Stimulated activated CD8-positive, alpha-beta memory T cell treated with anti-CD3 and anti-CD28 coated beads, Interleukin-12 subunit alpha, Interleukin-12 subunit beta, amount 100 ng/mL, for 24 hours (primary cell): Measurements from ENCODE around the gene NTN1.
"Not testable (repeated sequence)": the region's sequence is repeated elsewhere in the genome, so short reads cannot be mapped to it uniquely, and the experiment has no call there.

Source experiments
- DNase-seq: peaks from one replicate; pipeline ENCODE4 v3.0.0-alpha.2; 2020; ENCODE audit errors: extremely low read depth

The NTN1 gene

DNA sequence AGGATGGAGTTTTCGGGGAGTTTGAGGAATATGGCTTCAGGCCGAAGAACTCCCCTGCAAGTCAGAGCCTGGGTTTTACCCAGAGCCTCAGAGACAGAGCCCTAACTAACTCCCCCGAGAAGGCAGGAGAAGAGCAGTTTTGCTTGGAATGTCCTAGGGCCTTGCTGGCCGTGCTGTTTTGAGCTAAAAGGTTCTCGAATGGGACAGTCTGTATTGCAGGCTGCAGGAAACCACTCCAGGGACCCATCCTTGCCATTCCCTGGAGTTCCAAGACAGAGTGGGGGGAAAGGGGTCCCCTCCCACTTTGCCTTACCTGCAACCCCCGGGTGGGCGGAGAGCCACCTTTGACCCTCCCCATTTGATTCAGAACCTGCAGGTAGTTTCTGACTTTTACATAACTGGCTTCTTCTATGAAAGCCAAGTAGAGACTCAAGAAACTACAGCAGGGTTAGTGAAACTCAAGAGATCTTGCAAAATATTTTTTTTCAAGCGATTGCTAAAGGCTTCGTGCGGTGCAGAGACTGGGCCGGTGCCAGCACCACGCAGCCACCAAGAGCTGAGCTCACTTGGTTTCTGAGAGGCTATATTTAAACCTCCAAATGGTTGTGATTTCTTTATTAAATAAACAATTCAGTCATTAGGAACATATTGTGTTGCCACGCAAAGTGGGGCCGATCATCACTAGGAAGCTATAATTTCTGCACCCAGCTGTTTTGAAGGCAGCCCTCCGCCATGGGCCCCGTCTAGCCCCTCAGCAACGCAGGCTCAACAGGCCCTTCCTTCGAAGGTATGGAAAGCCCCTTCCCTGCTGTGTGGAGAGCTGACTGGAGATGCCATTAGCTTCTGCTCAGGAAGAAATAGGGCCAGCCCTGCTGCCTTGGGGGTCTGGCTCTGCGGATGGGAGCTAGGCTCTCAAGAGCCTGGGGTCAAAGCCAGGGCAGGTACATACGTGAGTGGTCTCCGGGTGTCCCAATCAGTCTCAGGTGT is 223.0 kb downstream of the NTN1 start:
- no peak for DNase-seq

DNA sequence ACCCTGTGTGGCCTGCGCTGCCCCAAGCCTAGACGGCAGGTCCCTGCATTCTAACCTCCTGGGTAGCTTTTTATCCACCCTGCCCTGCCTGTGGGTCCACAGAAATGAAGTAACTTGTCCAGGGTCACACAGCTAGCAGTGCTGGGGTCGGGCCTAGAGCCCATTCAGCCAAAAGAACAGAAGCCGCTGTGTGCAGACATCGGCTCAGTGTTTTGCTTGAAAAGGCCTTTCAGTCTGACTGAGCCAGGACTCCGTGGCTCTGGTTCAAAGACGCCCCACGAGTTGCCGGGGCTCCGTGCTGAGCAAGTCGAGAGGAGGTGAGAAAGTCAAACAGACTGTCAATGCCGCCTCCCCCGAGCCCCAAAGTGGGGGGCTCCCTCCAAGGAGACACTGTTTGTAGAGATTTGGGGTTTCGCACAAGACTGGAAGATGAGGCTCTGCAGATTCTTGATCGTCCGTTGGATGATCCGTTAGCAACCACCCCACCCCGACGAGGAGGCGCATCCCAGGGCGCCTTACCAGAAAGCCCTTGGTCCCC is 226.2 kb downstream of the NTN1 start:
- DNase-seq, result no peak

DNA sequence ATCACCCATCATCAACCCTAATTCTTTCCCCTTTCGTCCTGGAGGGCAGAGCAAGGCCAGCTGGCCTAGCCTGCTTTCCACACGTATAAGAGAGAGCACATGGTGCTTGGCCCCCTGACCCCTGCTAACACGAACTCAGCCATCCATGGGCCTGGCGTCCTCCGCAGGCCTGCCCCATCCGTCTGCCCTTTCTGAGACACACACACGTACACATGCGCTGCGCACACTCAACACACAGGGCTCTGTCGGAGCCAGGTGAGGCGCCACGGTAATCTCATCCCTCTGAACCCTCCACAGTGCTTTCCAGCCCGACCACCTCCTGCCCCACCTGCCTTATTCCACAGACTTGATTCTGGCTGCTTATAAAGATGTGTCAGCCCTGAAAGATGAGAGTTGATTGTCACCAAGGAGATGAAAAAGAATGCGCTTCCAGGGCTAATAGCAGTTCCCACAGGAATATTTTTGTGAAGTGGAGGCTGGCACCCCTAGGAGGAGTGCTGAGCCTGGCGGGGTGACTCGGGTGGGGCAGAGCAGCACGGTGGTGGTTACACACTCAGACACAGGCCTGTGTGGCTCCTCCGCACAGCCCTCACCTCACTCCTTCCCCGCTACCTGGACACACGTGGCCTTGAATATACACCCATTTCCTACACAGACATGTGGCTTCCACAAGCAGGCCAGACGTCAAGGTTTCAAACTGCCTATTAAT is 228.1 kb downstream of the NTN1 start:
- no peak for DNase-seq

DNA sequence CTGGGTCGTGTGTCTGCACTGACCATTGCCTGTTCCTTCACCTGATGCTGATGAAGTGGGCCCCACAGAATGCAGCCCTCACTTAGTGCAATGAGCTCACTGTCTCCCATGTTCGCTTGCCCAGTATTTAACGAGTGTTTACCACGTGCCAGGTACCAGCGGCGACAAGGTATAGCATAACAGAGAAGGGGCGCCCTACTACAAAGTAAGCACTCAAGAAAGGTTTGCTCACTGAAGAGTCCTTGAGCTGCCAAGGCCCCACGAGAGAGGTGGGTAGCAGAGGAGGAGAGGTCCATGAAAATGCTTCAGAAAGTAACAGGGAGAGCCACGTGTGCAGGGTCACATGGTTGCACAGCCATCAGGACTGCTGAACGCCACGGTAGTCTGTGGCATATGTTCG is 230.0 kb downstream of the NTN1 start:
- no peak for DNase-seq

DNA sequence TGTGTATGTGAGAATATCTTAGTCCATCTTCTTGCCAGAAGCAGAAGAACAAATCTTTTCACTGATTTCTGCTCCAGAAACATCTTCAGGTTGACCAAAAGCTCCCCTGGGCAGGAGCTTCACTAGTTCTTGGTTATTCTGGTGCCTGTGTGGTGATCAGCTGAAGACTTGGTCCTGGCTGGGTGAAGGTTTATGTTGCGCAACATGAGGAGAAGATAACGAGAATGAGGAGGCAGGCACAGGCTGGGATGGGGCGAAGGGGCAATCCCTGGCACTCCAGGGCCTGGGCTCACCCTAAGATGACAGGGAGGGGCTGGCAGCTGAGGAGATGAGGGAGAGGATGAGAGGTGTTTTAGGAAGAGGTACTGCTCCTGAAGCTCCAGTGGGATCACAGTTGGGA is 232.0 kb downstream of the NTN1 start:
- DNase-seq, result no peak

DNA sequence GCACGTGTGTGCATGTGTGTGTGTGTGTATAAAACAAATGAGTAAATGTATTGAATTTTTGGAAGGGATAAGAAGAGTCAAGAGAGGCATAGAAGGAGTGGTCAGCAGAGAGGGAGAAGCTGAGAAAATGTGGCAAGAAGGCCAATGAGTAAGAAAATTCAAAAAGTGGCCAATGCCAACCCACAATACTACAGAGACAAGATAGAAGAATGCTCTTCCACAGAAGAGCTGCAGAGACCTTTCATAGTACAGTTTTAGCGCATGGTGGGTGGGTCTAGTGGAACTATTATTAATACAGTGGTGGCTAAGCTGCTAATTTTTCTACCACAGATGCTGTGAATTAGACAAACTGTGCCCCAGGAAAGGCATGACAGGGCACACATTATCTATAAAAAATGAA is 233.5 kb downstream of the NTN1 start:
- DNase-seq, result no peak

DNA sequence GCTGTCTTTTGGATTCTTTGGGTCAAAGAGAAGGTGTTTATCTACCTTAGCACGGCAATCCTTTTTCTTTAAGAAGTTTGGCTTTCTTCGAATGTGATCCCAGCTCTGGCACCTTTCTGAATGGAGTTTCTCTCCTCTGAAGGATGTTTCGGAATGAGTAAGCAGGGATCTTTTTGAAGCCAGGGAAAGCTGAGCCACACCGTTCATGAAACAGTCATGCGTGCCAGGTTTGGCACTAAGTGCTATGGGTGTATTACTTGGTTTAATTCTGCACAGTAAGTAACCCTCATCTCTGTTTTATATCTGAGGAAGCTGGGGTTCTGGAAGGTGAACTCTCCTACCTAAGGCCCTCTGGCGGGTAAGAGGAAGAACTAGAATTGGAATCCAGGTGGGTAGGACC is 234.5 kb downstream of the NTN1 start:
- DNase-seq, result no peak

DNA sequence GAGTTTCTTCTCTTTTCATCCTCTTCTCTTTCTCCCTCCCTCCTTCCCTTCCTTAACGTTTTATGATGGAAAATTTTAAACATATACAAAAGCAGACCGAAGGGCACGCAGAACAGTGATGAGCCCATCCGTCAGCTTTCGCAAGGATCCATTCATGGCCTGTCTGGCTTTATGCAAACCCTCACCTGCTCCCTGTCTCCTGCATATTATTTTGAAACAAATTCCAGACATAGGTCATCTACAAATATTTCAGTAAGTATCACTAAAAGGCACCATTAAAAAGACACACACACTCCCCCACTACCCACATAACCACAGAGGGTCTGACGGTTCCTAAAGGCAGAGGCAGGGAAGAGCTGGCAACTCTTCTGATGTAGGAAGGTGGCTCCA is 235.0 kb downstream of the NTN1 start:
- DNase-seq, result no peak

DNA sequence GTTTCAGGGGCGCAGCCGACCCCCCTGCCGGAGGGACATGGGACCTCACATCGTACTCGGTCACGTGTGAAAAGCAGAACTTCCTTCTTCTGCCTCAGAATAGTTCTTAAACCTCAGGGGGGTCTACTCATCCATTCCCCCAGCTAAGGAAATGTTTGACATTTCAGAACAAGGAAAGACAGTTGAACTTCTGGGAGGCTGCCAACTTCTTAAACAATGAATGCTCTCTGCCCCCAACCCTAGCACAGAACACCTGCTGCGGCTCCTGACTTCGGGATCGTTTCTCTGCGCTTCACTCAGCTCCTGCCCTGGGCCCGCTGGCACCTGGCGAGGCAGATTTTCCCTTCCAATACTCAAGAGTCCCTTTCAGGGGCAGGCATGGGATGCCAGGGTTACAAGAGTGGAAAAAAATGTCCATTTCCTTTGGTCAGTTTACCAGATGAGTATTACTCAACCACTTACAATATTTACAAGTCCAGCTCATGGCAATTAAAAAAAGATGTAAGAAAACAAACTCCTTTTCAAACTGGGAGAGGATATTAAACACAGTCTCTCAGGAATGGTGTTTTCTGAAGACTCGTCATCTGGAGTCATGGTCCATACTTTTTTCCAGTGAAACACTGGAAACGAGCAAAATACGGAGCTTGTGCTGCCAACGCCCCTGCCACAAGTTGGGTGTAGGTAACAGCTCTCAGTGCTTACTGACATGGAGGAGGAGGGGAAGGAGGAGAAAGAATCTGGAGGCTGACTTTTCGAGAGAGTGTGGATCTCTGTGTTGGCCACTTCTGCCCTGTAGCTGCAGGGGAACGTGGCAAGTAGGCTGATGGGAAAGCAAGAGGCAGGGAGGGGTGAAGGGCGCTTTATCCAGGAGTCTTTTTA is 235.7 kb downstream of the NTN1 start:
- DNase-seq, result no peak

DNA sequence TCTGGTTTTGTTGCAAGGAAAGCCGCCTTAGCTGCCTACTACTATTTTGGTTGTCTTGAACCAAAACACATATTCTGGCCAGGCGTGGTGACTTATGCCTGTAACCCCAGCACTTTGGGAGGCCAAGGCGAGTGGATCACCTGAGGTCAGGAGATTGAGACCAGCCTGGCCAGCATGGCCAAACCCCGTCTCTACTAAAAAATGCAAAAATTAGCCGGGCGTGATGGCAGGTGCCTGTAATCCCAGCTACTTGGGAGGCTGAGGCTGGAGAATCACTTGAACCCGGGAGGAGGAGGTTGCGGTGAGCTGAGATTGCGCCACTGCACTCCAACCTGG is 236.3 kb downstream of the NTN1 start:
- DNase-seq, result not testable (repeated sequence)

DNA sequence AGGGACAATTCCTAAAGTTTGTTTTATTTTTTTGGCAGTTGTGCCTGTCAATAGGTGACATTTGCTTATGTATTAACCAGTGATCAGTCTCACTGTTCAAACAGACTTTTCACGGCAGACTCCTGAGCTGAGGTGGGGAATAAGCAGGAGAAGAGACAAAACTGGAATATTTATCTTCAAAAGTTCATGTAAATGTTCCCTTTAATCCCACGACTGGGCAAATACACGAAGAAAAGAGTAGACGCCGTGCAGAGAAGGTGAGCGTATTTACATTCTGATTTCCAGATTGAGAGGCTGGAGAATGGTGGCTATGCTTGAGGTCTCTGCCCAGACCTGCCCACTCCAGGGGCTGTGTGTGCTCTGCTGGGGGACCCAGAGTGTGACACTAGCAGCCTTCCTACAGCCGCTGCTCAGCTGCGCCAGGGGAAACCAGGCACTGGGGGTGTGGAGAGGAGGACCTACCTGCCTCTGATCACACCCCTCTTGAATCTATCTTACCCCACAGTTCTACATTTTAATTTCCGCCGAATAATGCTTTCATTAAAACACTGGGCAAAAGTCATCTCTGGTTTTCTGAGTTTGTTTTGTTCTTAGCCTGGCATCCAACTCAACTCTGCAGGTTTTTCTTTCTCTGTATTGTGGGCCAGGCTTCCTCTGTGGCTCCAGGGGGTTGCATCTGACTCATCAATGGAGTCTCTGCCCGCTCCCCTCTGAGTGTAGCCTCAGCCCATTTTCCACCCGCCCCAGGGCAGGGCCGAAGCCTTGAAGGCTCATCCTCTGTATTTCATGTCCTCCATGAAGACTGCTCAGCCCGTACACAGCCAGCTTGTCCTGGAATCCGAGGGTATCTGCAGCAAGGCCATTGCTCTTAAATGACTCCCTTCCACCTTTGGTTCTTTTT is 237.1 kb downstream of the NTN1 start:
- no peak for DNase-seq

DNA sequence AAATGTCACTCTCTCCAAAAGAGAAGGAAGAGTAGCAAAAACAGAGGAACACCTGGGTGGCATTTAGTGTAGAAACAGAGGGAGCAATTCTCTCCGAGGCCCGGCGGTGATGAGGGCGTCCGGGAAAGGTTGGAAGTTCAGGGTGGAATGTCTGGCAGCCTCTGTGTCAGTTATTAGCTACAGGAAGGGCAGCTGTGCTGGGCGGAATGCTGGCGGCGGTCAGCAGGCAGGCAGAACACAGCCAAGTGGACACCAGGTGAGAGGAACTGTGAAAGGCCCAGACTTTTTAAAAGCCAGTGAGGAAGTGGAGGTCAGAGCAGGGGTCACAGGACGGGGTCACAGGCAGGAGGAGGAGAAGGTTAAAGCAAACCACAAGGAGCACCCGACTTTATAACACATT is 238.1 kb downstream of the NTN1 start:
- DNase-seq, result no peak

DNA sequence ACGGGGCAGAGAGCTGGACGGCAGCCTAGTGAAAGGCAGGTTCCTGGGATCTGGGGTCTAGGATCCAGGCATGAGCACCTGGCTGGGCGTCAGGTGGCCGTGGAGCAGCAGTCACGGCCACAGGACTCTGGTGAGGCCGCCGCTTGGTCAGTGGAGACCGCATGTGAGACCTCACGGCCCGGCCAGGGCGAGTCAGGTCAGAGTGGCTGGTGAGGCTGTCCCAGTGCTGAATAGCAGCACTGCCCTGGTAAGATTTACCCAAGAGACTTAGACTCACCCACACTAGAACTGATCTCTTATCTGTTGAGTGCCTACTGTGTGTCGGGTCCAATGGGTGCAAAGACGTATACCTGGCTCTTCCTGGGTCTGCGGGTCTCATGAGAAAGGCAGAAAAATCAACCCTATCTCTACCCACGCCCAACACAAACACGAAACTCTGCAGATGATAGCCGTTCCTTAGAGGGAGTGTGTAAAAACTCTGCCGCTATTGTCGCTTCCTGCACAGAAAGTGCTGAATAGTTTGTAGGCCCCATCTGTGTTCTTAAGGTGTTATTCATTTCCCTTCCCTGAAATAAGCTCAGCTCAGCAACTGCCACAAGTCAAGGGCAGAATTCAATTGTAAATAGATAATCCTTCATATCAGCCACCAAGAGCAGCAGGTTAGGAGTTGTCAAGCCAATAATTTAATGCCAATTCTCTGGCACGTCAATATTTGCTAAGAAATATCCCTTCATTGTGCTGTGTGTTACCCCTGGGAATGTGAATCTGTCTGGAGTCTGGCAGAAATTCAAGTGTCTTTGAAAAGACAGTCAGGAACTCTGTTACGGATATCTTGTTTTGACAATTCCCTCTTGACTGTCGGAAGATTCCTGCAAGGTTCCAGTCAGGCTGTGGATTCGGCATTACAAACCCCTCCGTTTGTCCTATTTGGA is 240.0 kb downstream of the NTN1 start:
- no peak for DNase-seq

DNA sequence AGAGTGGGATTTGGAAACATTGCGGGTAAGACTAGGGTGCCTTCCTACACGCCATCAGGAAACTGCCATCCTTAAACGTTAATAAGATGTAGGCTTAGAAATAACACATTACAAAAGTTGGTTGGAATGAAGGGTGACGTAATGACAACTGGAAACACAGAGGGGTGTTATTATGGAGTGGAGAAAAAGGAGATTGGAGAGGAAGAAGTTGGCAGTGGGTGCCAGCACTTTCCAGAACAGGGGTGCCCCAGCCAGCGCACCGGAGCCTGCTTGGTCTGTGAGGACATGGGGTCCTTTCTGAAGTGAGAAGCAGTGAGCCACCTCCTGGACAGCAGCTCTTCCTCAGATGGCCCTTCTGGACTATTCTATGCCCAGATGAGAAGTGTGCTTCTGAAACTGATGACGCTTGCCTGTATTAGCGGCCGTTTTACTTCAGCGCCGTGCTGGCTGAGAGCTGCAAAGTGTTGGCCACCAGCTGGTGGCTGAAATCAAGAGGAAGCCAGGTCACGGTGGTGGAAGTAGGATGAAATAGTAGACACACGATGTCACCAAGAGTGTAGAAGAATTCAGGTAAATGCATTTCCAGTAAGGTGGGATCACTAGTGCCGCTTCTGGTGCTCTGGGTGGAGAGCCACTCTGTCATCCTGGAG is 244.8 kb downstream of the NTN1 start:
- DNase-seq, result no peak

DNA sequence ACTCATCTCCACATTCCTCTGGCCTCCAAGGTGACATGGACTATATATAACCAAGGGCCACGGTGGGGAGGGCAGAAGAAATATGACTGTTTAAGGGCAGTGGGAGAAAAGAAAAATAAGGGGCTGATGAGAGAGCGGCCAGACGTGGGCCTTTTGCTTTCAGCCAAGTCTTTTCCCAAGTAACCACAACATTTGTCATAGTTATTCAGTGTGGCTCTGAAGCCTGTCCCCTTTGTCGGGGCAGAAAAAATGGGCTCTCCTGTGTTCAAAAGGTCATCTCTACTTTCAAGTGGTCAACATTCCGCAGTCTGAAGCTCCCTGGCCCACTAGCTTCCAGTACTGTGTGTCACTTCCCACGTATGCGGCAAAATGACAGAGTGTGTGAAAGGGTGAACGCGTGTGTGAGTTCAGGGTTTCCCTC is 245.4 kb downstream of the NTN1 start:
- DNase-seq, result no peak

DNA sequence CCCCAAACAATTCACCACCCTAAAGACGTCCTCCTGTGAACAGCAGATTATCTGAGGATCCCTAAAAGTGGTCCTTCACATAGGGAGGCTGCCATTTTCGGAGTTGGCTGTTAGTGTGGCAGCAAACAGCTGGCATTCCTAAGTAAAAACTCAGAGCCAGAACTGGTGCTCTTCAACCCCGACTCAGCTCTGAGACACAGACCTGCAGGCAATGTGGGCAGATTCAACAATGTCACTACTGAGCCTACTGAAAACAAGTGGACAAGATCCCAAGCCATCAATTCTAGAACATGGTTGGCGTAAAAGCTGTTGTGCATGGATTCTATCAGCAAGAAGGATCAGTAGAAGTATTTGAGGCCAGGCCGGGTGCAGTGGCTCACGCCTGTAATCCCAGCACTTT is 247.2 kb downstream of the NTN1 start:
- no peak for DNase-seq

DNA sequence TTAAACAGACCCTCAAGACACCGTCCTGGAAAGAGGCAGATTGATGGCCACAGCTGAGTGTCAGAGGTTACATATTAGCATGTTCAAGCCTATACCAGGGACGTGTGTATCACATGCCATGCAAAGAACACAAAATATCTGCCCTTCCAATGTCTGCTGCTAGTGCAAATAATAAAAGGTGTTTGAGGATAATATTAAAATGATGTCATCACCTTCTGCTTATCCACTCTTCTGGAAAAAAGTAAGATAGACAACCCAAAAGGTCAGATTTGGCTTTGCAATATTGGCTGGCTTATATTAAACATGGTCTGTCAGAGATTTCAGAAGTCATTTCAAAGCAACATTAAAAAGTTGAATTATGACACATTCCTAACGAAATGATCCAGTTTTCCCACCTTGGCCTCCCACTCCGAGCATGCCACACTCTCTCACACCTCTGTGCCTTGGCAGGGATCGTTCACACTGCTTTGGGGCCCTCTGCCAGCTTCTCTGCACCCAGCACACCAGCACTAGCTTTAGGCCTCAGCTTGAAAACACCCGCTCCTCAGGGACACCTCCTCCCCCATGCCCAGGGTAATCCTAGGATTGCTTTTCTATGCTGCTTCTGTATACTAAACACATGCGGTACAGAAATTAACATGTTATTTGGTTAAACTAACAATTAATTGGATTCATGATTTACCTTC is 248.2 kb downstream of the NTN1 start:
- no peak for DNase-seq

DNA sequence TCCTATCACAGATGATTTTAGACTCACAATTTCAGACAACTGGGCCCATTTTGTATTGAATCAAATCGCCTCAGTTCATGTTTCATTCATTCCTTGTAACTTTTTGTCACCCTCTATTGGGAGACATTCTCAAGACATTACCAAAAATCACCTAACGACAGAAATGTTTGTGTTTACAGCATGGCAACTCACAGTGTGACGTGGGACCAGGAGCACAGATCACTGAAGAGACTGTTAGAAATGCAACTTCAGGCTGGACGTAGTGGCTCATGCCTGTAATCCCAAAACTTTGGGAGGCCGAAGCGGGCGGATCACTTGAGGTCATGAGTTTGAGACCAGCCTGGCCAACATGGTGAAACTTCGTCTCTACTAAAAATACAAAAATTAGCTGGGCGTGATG is 249.6 kb downstream of the NTN1 start:
- DNase-seq, result no peak

DNA sequence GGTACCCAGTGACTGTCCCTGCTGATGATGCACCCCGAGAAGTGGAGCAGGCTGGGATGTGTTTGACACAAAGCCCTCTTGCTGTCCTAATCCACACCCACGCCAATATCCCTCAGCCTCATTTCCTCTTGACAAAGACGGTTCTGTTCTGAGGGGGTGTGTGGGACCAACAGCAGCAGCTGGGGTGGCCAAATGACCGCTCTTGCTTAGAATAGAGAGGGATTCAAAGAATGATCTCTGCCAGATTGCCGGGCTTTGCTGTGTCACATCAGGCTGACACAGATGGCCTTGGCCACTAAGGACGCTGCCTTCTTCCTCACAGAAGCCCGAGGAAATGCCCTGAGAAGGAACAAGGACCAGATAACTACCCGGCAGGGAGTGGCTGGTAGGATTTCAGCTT is 250.7 kb downstream of the NTN1 start:
- DNase-seq, result no peak
